DND-41 (cell line): Measurements from ENCODE around the gene IGSF23.

Source experiments
- CTCF ChIP-seq: IDR thresholded peaks from 2 replicates; pipeline ENCODE4 v1.5.1; 2012; ENCODE audit warnings: borderline replicate concordance, low read length, moderate library complexity, mild to moderate bottlenecking; ENCODE audit not compliant: poor library complexity, severe bottlenecking; ENCODE audit errors: extremely low read depth
- EZH2 ChIP-seq: IDR thresholded peaks from 3 replicates; pipeline ENCODE4 v1.6.1; 2012; ENCODE audit warnings: borderline replicate concordance, low read depth, mild to moderate bottlenecking, moderate library complexity, low read length, inconsistent platforms; ENCODE audit not compliant: severe bottlenecking

- no peak for TF ChIP-seq CTCF
- no peak for TF ChIP-seq EZH2
These were observed 58.0 kb downstream of the IGSF23 start, which contains the start of gene CEACAM19 for GRCh38 chr19:44671400-44671799.
